ENCODE measurements around the gene SPEM3.
"Not testable (repeated sequence)": the region's sequence is repeated elsewhere in the genome, so short reads cannot be mapped to it uniquely, and the experiment has no call there.

The SPEM3 gene

DNA sequence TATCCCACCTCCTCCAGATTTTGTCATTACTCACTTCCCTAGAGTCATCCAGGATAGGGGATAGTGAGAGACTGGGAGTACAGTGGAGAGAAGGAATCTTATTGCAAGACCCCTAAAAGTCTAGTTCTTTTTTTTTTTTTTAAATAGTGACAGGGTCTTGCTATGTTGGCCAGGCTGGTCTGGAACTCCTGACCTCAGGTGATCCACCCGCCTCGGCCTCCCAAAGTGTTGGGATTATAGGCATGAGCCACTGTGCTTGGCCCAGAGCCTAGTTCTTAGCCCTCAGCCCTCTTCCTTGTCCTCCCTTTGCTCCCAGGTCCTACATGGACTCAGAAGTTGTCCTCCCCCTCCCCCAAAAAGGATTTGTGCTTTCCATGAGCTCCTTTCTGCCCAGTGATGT lies 13.5 kb downstream of the SPEM3 start:
- no peak for DNase-seq (ENCODE audit: low spot score)

- DNase-seq (ENCODE audit: low spot score), result no peak
These were observed 15.1 kb downstream of the SPEM3 start for GRCh38 chr17:7443499-7444485.

DNA sequence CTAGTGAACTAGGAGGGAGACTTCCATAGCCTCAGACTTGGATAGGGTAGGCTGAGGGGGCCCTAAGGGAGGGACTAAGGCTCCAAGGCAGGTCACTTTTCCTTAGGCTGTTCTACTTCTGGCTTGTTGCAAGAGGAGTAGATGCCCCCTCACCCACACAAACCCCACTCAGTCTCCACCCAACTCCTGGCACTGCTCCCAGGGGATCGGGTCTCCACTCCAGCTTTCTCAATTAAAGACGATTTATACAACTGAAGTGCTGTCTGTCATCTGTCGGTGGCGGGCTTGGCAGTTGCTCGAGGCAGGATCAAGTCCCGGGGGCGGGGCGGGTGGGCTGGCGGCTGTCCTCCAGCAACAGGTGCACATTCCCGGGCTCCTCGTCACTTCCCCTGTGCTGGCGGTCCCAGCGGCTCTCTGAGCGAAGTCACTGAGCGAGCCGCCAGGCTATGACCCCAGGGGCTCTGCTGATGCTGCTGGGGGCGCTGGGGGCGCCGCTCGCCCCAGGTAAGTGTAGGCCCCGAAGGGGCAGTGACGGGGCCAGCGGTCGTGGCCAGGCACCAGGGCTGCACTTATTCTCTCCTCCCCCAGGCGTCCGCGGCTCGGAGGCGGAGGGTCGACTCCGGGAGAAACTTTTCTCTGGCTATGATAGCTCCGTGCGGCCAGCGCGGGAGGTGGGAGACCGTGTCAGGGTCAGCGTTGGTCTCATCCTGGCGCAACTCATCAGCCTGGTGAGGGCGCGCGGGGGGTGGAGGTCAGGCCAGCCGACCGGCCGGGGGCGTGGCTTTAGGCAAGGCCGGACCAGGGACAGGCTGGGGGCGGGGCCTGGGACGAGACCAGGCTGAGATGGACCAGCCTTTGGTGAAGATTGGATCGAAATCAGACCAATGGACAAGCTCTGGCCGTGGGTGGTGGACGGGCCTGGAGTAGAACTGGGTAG lies 16.3 kb downstream of the SPEM3 start, which contains the start of gene CHRNB1:
Gene CHRNB1 (plus strand): TSS at position 380 of the 937 bp plus-strand sequence. CDS start 67 bp downstream, at position 447.
- no peak for DNase-seq (ENCODE audit: low spot score)

DNA sequence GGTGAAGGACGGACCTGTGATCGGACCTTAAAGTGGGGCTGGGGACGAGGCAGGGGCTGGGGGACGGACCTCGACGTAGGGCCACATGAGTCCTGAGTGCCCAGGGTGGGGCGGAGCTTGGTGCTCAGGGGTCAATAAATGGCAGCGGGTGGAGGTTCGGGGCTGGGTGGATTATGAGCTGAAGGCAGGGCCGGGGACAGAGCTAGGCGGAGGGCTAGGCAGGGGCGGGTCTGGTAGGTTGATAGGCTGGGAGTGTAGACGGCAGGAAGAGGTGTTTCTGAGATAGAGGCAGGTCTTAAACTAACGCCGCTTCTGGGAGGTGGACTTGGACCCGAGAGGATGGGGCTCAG lies 16.9 kb downstream of the SPEM3 start:
- DNase-seq (ENCODE audit: low spot score), result no peak

- no peak for DNase-seq (ENCODE audit: low spot score)
These were observed 19.8 kb downstream of the SPEM3 start for GRCh38 chr17:7448461-7448860.

- DNase-seq (ENCODE audit: low spot score), result no peak
These were observed 31.4 kb downstream of the SPEM3 start for GRCh38 chr17:7459961-7460545.

DNA sequence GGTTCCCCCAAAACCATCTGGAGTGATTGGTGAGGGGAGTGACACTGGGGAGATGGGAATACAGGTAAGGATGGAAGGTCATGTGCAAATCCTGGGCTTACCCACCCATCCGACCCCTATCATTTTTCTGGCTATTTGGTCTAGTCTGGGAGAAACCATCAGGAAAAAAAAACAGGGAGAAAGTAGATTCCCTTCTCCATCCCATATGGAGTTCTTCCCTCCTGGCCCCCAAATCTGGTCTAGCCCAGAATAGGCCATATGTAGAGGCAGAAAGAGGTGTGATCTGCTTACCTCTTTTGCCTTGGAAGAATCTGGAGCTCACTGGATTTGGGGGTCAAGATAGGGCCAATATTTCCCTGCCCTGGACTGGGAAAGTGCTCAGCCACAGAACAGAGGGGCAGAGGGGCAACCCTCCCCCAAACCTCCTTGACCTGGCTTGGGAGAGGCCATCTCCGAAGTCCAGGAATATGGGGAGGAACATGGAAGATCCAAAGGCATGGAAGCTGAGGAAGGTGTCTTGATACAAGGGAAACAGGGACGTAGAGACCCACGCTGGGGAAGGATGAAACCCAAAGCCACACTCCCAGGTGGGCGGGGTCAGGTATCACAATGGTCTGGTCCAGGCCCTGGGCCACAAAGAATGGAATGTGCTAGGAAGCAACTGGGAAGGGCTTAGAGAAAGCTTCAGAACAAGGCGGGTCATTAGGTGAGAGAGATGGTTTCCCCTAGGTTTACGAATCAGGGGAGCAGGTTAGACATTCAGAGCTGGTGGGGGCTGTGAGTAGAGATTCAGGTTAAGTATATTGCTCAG lies 32.4 kb downstream of the SPEM3 start:
- DNase-seq (ENCODE audit: low spot score), result no peak

GRCh38 chr17:7462474-7463371 lies 34.1 kb downstream of the SPEM3 start:
- DNase-seq (ENCODE audit: low spot score), result no peak

- DNase-seq (ENCODE audit: low spot score), result no peak
These were observed 34.8 kb downstream of the SPEM3 start for GRCh38 chr17:7463372-7463846.

DNA sequence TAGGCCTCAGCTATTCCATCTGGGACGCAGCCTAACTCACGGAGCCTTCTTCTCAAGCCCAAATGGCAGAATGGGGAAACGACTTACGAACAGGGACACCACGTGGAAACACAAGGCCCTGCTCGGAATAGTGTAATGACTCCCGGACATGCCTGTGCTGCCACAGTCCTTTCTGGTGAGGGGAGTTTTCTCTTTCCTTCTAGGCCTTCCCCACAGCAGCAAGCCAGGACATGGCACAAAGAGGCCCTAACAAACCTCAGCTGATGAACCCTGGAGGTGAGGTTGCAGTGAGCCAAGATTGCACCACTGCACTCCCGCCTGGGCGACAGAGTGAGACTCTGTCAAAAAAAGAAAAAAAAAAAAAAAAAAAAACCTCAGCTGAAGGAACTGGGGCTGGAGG lies 35.4 kb downstream of the SPEM3 start:
- DNase-seq (ENCODE audit: low spot score), result no peak

DNA sequence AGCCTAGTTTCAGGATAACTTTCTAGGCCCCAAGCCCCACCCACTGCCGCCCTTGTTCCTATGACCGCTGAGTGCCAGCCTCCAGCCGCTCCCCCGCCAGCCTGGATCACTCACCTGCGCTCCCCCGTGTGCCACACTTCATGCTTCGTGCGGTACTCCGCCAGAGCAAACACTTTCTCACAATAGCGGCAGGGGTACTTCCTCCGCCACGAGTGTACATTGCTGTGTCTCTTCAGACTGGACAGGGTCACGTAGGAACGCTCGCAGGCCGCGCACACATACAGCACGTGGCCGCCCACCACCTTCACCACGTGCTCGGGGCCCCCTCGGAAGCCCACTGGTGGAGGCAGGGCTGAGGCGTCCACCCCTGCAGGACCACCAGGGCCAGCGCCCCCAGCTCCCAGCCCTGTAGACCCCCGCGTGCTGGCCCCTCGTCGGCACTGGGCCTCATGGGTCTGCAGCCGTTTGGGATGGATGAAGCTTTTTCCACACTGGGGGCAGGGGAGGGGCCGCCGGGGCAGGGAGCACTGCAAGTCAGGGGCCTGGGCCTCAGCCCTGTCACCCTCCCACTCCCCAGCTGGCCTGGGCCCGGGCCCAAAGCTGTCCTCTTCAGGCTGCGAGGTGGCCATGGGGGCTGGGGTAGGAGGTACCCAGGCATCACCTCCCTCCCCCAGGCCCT lies 37.1 kb downstream of the SPEM3 start:
- DNase-seq (ENCODE audit: low spot score), result no peak

GRCh38 chr17:7466318-7466638 lies 37.6 kb downstream of the SPEM3 start:
- no peak for DNase-seq (ENCODE audit: low spot score)

DNA sequence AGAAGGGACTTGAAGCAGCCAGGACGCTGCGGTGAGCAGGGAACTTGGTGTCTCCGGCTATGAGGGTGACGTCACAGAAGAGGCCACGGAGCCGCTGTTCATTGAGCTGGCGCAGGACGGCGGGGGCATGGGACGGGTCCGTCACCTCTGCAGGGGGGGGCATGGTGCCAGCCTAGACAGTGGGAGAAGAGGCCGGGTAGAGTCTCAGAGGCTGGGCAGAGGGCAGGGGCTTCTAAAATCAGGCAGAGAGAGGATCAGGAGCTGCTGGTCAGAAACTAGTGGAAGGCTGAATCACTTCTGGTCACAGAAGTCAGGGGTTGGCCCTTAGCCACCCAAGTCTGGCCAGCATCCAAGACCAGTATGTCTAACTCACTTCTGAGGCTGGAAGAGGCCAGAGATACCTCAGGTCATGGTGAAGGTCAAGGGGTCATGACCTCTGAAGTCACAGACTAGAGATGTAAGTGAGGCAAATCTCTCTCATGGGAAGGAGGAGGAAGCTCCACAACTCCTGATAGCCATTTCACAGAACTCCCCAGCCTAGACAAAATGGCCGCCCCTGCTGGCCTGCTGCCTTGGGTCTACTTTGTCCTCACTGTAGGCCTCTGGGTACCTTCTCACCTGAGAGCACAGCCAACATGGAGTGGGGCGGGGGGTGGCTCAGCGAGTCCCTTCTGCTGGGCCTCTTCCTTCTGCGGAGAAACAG lies 38.1 kb downstream of the SPEM3 start:
- DNase-seq (ENCODE audit: low spot score), result no peak

DNA sequence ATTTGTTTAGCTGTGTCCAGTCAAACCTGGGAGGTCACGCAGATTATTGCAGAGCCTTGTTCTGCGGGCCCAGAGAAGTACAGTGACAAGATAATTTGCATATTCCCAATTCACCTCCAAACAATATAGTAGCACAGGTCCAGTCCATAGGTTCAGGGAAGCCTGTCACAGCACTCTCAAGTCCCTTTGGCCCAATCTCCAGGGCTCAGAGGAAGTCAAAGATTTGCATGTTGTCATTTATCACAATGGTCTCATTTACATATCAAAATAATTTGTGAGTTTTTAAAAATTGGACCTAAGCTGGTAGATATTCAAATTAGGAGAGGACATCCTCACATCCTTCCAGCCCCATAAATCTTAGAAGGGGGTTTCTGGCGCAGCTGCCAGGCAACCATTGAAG lies 38.8 kb downstream of the SPEM3 start:
- no peak for DNase-seq (ENCODE audit: low spot score)

- DNase-seq (ENCODE audit: low spot score), result no peak
These were observed 39.6 kb downstream of the SPEM3 start for GRCh38 chr17:7468290-7468689.

- no peak for DNase-seq (ENCODE audit: low spot score)
These were observed 40.2 kb downstream of the SPEM3 start for GRCh38 chr17:7468804-7469389.

GRCh38 chr17:7469843-7470242 lies 41.2 kb downstream of the SPEM3 start:
- DNase-seq (ENCODE audit: low spot score), result not testable (repeated sequence)

DNA sequence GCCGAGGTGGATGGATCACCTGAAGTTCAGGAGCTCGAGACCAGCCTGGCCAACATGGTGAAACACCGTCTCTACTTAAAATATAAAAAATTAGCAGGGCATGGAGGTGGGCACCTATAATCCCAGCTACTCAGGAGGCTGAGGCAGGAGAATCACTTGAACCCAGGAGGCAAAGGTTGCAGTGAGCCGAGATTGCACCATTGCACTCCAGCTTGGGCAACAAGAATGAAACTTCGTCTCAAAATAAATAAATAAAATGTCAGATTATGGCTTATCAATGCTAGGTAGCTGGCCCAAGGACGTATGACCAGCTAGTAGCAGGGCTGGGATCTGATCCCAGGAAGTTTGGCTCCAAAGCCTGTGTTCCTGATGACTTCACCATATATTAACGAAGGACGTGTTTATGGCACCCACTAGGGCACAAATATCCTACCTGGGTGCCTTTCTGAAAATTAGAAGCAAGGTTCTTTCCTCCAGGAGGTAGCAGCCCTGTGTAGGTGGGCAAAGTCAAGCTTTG lies 41.9 kb downstream of the SPEM3 start:
- DNase-seq (ENCODE audit: low spot score), result not testable (repeated sequence)

DNA sequence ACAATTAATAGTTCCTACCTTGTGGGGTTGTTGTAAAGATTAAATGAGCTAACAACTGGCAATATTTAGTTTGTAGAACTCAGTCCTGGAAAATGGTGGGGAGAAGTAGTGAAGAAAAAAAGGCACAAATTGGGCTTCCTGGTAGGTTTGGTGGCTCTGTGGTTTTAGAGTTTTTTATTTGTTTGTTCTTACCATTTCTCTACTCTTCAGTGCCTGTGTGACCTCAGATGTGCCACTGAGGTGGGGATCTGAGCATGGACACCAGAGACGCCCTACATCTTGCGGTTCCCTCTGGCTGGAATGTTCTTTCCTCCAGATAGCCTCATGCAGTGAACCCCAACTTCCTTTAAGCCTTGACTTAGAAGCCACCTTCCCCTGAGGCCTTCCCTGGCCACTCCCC lies 43.1 kb downstream of the SPEM3 start:
- no peak for DNase-seq (ENCODE audit: low spot score)

Measured in NAMALWA (cell line).